ENCODE data around the gene SOX30.

DNA sequence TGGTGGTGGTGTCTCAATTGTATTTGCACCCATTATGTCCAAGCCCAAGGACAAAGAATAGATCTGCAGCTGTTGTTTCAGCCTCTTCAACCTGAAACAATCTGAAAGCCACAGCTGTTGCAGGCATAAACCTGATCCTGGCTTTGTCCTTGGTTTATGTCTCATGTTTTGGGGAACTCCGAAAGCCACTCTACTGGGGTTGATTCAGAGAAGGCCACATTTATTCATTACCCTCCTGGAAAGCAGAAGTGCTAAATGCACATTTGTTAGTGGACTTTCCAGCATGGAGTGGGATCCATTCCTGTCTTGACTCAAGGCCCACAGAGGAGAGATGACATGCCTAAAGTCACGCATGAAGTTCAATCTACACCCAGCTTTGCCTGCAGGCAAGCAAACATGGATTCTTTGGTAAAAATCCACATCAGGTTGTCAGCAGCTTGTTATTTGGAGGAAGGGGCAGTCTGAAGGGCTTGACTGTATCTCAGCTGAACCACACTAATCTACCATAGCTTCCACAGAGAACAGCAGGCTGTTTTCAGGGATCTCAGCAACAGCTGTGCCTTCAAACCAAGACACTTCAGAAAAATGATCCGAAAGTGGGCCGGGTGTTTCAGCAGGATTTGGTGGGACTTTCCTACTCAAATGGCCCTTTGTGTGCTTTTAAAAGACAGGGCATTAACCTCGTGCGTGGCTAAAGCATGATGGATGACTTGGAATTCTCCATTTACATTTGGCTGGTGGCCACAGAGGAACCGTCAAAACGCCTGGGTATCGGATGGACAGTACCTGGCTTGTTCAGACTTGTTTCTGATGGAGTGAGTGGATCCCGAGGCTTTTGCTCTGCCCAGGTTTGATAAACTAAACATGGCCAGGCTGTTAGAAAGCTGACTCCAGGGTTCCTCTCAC is 40.4 kb downstream of the SOX30 start:
- TF ChIP-seq, protein P1, sequence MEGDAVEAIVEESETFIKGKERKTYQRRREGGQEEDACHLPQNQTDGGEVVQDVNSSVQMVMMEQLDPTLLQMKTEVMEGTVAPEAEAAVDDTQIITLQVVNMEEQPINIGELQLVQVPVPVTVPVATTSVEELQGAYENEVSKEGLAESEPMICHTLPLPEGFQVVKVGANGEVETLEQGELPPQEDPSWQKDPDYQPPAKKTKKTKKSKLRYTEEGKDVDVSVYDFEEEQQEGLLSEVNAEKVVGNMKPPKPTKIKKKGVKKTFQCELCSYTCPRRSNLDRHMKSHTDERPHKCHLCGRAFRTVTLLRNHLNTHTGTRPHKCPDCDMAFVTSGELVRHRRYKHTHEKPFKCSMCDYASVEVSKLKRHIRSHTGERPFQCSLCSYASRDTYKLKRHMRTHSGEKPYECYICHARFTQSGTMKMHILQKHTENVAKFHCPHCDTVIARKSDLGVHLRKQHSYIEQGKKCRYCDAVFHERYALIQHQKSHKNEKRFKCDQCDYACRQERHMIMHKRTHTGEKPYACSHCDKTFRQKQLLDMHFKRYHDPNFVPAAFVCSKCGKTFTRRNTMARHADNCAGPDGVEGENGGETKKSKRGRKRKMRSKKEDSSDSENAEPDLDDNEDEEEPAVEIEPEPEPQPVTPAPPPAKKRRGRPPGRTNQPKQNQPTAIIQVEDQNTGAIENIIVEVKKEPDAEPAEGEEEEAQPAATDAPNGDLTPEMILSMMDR (IDR thresholded peaks at IDR 0.05) = no peak
- TF ChIP-seq POLR2A (IDR thresholded peaks at IDR 0.05) = no peak

All from adrenal gland (tissue), 5 donors.